Measurements from ENCODE around the gene SNX32.
"Not testable (repeated sequence)": the region's sequence is repeated elsewhere in the genome, so short reads cannot be mapped to it uniquely, and the experiment has no call there.

SNX32 gene

GRCh38 chr11:65829459-65829858 is 4.3 kb upstream of the SNX32 start:
- no peak for DNase-seq

GRCh38 chr11:65832231-65832630 is 1.5 kb upstream of the SNX32 start:
- not testable (repeated sequence) for DNase-seq

DNA sequence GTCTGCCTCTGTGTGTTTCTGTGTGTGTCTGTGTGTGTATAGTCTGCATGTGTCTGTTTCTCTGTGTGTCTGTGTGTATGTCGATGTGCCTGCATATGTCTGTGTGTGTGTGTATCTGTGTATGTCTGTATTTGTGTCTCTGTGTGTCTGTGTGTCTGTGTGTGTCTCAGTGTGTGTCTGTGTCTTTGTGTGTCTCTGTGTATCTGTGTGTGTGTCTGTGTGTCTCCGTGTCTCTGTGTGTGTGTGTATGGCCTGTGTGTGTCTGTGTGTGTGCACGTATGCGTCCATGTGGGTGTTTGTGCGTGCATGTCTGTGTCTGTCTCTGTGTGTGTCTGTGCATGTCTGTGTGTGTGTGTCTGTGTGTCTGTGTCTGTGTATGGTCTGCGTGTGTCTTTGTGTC is 439 bp downstream of the SNX32 start:
- no peak for DNase-seq

- DNase-seq: no peak
Measured at GRCh38 chr11:65842144-65842543, 8.4 kb downstream of the SNX32 start.

- DNase-seq: no peak
Measured at GRCh38 chr11:65843811-65844210, 10.0 kb downstream of the SNX32 start.

DNA sequence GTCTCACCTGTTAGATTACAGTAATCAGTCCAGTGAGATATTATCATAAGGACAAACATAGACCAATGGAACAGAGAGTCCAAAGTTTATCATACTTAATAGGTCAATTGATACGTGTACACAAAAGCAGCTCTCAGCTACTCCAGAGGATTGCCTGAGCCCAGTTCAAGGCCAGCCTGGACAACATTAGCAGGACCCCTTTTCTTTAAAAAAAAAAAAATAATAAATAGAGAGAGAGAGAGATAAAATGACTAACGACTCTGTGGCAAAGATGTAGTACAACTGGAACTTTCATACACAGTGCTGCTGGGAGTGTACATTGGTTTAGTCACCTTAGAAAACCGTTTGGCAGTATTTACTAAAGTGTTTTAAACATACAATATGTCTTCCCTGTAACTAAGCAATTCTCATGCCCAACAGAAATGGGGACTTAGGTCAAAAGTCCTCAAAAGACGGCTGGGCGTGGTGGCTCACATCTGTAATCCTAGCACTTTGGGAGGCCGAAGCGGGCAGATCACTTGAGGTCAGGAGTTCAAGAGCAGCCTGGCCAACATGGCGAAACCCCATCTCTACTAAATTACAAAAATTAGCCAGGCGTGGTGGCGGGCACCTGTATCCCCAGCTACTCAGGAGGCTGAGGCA is 10.6 kb downstream of the SNX32 start:
- DNase-seq: no peak

DNA sequence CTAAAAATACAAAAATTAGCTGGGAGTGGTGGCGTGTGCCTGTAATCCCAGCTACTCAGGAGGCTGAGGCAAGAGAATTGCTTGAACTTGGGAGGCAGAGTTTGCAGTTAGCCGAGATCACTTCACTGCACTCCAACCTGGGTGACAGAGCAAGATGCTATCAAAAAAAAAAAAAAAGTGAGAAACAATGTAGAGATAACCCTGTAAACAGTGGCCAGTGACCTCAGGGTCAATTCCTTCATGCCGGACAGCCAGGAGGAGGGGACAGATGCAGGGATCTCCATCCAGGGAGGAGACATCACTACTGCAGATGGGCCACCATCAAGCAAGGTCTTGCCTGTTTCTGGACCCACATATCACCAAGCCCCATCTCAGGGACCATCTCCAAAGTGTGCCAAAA is 14.0 kb downstream of the SNX32 start:
- DNase-seq: no peak

DNA sequence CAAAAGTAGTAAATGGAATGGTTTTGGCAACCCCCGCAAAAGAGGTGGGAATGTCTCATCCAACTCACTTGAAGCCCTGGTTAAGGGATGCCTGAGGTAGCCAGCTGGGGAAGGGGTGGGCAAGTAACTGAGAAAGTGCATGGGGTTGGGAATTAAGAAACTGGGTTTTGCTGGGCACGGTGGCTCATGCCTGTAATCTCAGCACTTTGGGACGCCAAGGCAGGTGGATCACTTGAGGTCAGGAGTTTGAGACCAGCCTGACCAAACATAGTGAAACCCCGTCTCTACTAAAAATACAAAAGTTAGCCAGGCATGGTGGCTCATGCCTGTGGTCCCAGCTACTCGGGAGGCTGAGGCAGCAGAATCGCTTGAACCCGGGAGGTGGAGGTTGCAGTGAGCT is 14.9 kb downstream of the SNX32 start:
- not testable (repeated sequence) for DNase-seq

DNA sequence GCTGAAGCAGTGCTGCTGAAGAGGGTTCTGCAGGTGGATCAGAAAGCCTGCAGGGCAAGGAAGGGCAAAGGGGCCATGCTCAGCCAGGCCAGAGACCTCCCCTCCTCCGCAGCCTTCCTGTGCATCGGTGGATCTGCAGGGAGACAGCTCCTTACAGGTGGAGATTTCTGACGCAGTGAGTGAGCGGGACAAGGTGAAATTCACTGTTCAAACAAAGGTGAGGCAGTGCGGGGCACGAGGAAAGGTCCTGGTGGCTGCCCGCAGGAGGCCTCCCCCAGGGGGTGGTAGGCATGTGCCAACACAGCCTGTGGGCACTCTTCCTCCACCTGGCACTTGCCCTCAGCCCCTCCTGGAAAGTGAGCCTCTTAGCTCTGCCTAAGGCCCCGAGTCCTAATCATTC is 15.6 kb downstream of the SNX32 start:
- DNase-seq: no peak

- no peak for DNase-seq
Measured at GRCh38 chr11:65849771-65850216, 16.0 kb downstream of the SNX32 start.

DNA sequence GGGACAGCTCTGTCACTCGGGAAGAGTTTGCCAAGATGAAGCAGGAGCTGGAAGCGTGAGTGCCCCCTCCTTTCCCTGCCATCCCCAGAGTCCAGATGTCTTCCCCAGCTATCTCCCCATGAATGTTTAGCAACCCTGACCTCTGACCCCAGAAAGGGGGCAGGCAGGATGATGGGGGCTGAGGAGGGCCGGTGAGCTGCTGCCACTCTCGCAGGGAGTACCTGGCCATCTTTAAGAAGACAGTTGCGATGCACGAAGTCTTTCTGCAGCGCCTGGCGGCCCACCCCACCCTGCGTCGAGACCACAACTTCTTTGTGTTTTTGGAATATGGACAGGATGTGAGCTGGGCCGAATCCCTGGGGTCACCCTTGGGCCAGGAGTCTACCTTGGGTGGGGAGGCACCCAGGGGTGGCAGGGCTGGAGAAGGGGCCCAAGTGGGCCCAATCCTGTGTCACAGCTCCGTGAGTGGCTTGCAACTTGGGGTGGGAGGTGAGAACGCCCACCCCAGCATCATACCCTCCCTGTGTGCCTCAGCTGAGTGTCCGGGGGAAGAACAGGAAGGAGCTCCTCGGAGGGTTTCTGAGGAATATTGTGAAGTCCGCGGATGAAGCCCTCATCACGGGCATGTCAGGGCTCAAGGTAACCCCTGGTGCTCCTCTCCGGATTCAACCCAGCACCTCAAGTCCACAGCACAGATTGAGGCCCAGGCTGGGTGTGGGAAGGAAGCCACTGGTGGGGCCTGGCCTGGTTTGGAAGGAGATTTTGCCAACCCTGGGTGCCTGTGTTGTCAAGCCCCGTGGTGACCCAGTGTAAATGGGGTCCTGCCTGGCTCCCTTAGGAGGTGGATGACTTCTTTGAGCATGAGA is 16.7 kb downstream of the SNX32 start:
- DNase-seq: no peak

DNA sequence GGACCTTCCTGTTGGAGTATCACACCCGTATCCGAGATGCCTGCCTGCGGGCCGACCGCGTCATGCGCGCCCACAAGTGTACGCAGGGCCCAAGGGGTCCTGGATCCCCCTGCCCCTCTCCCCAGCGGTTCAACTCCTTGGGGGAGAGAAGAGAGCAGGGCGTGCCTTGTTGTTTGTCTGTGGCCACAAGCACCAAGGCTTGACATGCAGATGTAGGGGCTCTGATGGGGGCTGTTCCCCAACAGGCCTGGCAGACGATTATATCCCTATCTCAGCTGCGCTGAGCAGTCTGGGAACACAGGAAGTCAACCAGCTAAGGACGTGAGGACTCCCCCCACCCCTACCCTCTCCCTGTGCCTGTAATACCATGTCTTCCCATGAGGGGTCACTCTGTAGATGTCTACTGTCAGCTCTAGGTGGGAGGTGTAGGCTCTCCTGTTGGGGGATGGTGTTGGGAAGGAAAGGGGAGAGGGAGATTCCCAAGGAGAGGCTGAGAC is 17.4 kb downstream of the SNX32 start:
- DNase-seq: no peak

- no peak for DNase-seq
Measured at GRCh38 chr11:65851811-65852507, 18.2 kb downstream of the SNX32 start.

DNA sequence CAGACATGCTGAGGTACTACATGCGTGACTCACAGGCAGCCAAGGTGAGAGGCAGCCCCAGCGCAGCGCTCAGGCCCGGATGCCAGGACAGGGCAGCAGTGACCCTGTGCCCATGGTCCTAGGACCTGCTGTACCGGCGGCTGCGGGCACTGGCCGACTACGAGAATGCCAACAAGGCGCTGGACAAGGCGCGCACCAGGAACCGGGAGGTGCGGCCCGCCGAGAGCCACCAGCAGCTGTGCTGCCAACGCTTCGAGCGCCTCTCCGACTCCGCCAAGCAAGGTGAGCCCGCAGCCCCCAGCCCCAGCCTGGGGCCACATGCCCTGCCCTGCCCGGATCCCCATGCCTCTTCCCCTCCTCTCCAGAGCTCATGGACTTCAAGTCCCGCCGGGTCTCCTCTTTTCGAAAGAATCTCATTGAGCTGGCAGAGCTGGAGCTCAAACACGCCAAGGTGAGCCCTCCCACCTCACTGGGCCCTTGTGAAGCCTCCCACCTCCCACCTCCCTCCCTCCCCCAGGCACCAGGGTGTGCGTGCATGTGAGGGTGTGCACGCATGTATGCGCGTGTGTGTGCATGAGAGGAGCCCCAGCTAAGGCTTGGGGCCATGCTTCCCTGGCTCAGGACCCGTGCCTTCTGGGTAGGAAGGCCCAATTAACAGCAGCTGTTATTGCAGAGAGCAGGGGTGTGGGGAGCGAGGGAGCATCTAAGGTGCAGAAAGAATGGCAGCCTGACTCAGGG is 18.9 kb downstream of the SNX32 start:
- no peak for DNase-seq

- no peak for DNase-seq
Measured at GRCh38 chr11:65853246-65853979, 19.6 kb downstream of the SNX32 start.

DNA sequence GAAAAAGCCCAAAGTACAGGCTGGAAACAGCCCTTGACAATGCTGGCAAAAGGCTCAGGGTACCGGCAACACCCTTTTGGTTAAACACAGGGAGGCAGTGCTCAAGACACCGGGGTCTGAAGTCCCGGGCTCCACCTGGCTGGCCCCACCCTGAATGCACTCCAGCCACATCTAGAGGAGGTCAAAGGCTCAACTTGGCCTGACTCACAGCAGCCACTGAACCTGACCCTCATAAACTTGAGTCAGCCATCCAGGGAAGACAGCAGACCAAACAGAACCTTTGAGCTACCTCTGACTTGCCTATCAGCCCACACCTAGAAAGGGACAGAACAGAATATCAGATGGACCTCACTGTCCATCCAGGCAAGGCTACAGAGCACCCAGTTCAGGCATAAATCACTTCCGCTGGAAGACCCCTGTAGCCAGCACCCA is 20.4 kb downstream of the SNX32 start:
- DNase-seq: no peak

- DNase-seq: no peak
Measured at GRCh38 chr11:65854852-65855837, 21.4 kb downstream of the SNX32 start.

GRCh38 chr11:65855927-65856363 is 22.2 kb downstream of the SNX32 start:
- DNase-seq: no peak

DNA sequence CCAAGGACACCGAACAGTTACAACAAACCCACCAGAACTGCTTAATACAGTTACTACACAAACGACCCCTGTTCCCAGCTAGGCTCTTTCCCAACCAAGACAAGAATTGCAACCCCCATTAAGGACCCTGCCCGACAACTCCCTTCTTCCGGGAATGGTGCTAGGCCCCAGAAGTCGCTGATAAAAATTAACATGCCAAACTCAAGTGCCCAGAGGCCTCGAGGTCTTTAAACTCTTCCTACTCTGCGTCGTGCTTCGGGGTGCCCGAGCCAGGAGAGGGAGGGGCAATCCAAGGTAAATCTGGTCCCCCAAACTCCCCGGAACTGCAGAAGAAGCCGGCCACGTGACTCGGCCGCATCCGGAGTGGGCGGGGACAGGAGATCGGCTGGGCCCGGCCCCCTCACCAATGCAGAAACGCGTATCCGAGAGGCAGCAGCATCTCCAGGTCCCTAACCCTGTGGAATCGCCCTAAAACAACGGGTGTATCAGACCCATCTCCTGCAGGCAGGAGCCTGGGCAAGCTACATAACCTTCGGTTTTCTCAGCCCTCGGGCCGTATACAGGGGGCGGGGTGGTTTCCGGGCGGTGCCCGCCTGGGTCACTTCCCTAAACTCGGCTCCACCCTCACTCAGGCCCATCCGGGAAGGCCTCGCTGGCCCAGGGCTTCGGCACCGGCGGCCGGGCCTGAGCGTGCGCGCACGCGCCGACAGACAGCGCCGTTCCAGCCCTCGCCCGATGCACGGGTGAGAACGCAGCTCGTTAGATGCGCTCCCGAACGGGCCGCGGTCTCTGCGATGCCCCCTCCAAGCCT is 23.1 kb downstream of the SNX32 start:
- no peak for DNase-seq

DNA sequence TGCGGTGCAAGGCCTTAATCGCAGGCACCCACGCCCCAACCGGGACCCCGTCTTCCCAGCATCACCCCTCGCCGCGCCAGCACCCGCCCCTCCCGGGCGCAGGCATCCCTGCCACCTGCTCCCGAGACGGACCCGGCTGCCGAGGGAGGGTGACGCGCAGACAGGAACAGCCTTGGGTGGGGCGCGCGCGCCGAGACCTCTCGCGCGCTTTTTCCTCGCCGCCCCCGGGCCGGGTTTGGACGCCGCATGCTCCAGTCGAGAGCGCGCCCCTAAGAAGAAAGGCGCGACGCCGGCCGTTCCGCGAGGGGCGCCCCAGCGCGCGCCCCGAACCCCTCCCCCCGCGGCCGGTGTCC is 23.7 kb downstream of the SNX32 start:
- DNase-seq: no peak

All from cerebellar nuclear complex (tissue), 1 donor.